Measurements from ENCODE around the gene SLC6A13. TPM values are rescaled to one million over a fixed set of nuclear protein-coding genes. Genes with fewer than 3 reads are reported as not detected.
A peak's percentile ranks its signal among the peaks of the same experiment; 100 is the strongest.

Gene SLC6A13
- total RNA-seq, 1 donor from 2014 or later, result not detected

GRCh38 chr12:254912-255311, 7.7 kb downstream of the SLC6A13 start:
- no peak for DNase-seq (ENCODE audit: low read depth)
- H3K4me3 ChIP-seq (ENCODE audit: low read depth, low read length), result no peak overlapping the region
- no peak for TF ChIP-seq CTCF (conservative IDR thresholded peaks at IDR 0.05; ENCODE audit: low read depth, low read length)

GRCh38 chr12:254039-254438, 8.6 kb downstream of the SLC6A13 start:
- no peak for TF ChIP-seq CTCF (conservative IDR thresholded peaks at IDR 0.05; ENCODE audit: low read depth, low read length)
- DNase-seq (ENCODE audit: low read depth), result no peak

DNA sequence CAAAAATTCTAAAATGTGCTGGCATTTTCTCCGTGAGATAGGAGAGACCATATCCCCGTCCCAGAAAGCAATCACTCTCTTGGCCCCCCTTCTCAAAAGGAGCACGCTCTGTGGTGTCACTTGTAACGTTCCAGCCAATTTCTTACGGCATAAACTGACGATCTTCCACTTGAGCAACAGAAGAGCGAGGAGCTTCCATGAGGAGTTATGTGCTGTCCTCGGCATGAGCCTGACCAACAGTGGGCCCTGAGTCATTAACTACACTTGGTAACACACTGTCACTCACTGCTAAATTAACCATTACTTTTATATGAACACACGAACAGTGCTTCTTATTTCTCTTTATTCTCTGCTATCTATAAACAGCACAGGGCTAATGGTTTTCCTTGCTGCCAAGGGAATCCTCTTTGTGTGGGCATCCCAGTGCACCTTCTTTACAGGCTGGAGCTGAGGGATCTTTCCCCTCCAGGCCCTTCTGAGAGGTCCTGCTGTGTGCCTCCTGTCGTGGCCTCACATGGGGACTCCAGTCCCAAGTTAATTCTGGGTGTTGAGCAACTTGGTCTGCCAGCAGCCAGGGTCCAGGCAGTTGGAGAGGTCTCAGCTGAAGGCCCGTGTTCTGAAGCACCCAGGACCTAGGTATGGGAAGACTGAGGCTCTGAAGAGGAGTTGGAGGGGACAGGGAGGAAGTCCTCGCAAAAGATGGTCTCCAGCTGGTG, 9.4 kb downstream of the SLC6A13 start:
- peak overlapping the region; percentile 21 for H3K4me3 ChIP-seq (ENCODE audit: low read depth, low read length)
- DNase-seq (ENCODE audit: low read depth), result no peak
- TF ChIP-seq CTCF (conservative IDR thresholded peaks at IDR 0.05; ENCODE audit: low read depth, low read length), result no peak

More at GRCh38 chr12:254039-254438, 8.6 kb downstream of the SLC6A13 start:
- H3K4me3 ChIP-seq (ENCODE audit: low read depth, low read length), result no peak overlapping the region

DNA sequence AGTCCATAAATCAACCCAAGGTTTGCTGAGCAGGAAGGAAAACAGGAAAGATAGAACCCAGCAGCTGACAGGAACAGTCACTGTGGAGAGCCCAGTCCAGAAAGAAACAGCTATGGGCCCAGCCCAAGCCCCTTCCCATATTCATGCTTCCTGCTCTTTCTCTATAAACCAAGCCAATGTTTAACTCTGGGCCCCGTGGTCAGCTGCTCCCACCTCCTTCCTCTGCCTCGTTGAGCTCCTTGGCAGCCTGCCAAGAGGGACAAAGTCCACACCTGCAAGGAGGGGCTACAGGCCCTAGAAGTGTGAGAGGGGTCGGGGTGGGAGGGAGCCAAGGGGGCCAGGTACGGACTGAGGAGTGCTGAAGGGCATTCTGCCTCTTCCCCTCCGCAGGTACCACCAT, 10.0 kb downstream of the SLC6A13 start:
- peak overlapping the region; percentile 21 for H3K4me3 ChIP-seq (ENCODE audit: low read depth, low read length)
- no peak for DNase-seq (ENCODE audit: low read depth)
- no peak for TF ChIP-seq CTCF (conservative IDR thresholded peaks at IDR 0.05; ENCODE audit: low read depth, low read length)

- TF ChIP-seq CTCF (conservative IDR thresholded peaks at IDR 0.05; ENCODE audit: low read depth, low read length), result no peak
Observed at GRCh38 chr12:247271-247670, 15.4 kb downstream of the SLC6A13 start.

GRCh38 chr12:243381-243780, 19.3 kb downstream of the SLC6A13 start:
- no peak overlapping the region for H3K4me3 ChIP-seq (ENCODE audit: low read depth, low read length)
- no peak for DNase-seq (ENCODE audit: low read depth)
- no peak for TF ChIP-seq CTCF (conservative IDR thresholded peaks at IDR 0.05; ENCODE audit: low read depth, low read length)

More at GRCh38 chr12:247271-247670, 15.4 kb downstream of the SLC6A13 start:
- H3K4me3 ChIP-seq (ENCODE audit: low read depth, low read length), result no peak overlapping the region
- DNase-seq (ENCODE audit: low read depth), result no peak

DNA sequence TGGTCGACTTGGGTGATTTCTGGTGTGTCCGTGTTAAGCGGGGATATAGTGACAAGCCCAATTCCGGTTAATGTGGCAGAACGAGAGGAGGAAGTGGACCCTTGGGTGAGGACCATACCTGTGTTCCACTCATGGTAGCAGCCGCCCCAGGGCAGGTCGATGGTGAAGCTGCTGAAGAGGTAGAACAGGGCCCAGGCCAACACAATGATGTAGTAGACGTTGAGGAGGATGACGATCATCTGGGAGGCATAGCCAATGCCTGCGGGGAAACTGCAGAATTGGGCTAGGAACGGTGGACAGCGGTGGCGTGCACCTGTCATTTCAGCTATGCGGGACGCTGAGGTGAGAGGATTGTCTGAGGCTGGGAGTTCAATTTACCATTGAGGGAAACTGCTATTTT, 20.1 kb downstream of the SLC6A13 start:
- TF ChIP-seq CTCF (conservative IDR thresholded peaks at IDR 0.05; ENCODE audit: low read depth, low read length), result no peak
- H3K4me3 ChIP-seq (ENCODE audit: low read depth, low read length), result no peak overlapping the region
- no peak for DNase-seq (ENCODE audit: low read depth)

Data from epithelial cell of proximal tubule (primary cell).